GM03348 (cell line): ENCODE results near the gene ADAMTS18.

Source experiments
- DNase-seq: peaks from one replicate; pipeline ENCODE4 v3.0.0; 2012; ENCODE audit warnings: low spot score

Gene ADAMTS18

DNA sequence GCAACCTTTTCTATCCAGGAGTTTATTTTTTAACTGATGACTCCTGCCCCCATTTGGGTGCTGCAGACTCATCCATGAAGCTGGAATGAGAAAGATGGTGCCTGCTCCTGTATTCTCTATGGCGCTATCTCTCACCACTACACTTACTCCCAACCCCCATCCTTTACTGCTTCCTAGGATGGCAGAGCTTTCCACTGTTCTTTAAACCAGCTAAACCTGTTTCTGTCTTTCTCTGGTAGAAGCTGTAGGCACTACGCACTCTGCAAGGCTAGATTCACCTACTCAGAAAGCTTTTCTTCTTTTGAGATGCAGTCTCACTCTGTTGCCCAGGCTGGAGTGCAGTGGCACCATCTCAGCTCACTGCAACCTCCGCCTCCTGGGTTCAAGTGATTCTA is 47.0 kb downstream of the ADAMTS18 start:
- no peak for DNase-seq

DNA sequence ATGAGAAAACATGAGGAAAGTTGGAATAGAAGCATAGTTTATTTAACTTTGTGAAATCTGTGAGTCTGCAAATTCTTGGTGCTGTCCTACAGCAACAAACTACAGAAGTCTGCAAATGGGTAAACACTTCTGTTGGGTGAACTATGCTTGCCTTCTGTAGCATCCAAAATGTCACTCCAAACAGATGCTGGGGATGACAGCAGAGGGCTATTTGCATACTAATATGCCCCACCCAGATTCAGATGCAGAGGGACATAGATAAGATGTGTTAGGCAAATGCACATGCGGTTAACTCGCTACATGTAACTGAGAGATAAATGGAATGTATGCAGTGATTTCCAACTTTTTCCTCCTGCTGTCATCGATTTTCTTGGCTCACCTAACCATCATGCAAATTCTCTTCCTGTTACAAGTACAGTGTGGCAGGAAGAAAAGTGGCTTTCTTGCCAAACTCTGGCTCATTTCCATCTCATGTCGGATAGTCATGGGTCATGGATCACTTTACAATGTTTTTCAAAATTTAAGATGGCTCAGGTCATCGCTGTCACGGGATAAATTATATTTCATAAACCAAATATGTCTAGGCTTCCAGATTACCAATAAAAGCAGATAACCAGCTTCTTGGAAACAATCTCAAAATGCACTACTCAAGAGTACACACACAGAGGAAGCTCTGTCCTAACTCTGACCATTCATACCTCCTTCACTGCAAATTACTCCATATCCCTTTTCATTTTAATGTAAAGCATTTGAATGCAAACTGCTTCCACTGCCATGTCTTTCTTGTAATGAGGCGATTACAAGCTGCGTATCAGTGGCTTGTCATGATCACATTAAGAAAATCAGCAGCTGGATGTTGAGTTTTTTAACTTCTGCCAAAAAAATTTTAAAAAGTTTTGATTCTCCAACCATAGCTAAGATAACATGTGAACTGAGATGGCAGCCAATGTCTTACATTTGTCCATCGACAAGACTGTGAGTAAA is 47.7 kb downstream of the ADAMTS18 start:
- DNase-seq, result no peak

DNA sequence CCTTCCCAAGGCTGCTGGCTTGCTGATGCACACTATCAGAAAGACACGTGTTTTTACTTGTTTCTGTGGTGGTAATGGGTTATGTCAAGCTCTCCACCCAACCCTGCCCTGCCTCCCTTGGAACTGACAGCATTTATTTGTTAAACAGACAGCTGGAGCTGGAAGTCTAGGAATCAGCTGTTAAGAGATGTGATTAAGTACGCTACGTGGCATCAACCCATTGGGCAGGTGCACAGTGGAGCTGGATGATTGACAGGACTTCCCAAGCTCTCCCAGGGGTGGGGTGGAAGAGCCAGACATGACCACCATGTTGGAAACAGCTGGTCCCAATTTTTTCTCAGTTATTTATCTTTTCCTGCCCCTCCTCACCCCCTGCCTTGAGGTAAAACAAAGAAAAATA is 49.4 kb downstream of the ADAMTS18 start:
- DNase-seq, result no peak

DNA sequence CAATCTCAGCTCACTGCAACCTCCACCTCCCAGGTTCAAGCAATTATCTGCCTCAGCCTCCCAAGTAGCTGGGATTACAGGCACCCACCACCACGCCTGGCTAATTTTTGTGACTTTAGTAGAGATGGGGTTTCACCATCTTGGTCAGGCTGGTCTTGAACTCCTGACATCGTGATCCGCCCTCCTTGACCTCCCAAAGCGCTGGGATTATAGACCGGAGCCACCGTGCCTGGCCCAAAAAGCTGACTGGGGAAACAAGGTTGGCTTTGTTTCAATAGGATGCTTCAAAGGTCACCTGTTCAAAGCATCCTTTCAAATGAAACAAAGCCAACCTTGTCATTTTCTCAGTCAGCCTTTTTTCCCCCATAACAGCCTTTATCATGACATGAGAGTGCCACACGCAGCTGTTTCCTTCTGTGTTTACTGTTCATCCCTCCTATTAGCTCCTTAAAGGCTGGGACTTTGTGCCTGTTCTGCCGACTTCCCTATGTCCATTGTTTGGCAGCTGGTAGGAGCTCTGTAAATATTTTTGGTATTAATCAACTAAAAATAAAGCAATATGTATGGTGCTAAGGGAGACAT is 51.1 kb downstream of the ADAMTS18 start:
- DNase-seq, result no peak

DNA sequence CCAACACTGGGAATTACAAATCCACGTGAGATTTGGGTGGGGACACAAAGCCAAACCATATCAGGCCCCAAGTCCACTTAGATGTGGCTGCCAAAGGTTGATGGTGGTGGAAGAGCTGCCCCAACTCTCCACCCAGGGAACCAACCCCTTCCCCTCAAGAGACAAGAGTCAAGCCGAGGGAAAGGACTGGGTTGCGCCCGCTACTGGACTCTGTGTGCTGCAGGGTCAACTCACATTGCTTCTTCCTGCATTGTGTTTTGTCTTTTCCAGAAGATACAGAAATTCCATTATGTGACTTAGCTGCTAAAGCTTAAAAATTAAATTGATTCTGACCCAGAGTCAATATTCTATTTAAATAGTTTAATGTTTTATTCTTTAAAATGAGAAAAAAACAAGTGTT is 58.5 kb downstream of the ADAMTS18 start:
- no peak for DNase-seq

GRCh38 chr16:77375396-77375795 is 59.4 kb downstream of the ADAMTS18 start:
- no peak for DNase-seq

DNA sequence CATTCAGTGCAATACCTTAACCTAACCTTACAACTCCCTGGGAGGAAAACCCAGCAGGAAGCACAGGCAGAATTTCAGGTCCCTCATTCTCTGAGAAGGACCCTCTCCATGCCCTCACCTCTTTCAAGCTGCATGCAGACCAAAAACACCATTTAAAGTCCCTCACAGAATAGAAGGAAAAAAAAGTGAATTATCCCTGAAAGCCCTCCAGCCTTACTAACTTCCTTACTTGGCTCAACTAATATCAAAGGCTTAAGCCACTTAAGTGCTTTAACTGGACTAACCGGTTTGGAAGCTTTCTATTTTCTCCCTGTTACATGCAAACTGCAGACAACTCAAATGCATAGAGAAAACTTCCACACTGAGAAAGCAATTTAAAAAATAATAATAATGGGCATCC is 60.5 kb downstream of the ADAMTS18 start:
- DNase-seq, result no peak

DNA sequence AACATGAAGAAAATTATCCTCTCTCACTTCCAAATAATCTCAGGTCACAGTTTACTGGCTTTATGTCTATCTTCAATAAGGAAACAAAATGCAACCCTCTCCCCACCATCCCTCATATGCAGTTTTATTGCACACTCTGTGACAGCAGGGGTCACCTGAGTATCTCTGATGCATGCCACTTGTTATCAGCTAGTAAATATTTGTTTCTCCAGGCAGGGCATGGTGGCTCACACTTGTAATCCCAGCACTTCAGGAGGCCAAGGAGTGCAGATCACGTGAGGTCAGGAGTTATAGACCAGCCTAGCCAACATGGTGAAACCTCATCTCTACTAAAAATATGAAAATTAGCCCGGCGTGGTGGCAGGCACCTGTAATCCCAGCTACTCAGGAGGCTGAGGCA is 61.1 kb downstream of the ADAMTS18 start:
- DNase-seq, result no peak

DNA sequence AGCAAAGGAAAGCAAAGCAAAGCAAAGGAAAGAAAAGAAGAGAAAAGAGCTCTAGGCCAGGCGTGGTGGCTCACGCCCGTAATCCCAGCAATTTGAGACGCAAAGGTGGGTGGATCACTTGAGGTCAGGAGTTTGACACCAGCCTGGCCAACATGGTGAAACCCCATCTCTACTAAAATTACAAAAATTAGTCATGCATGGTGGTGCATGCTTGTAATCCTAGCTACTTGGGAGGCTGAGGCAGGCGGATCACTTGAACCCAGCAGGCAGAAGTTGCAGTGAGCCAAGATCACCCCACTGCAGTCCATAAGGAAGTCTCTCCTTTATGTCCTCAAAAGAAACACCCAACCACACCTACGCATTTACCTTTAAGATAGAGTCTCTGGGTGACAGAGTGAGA is 70.1 kb downstream of the ADAMTS18 start:
- DNase-seq, result no peak

- no peak for DNase-seq
These were observed 75.8 kb downstream of the ADAMTS18 start for GRCh38 chr16:77359065-77359502.

- no peak for DNase-seq
These were observed 81.1 kb downstream of the ADAMTS18 start for GRCh38 chr16:77353587-77354263.

DNA sequence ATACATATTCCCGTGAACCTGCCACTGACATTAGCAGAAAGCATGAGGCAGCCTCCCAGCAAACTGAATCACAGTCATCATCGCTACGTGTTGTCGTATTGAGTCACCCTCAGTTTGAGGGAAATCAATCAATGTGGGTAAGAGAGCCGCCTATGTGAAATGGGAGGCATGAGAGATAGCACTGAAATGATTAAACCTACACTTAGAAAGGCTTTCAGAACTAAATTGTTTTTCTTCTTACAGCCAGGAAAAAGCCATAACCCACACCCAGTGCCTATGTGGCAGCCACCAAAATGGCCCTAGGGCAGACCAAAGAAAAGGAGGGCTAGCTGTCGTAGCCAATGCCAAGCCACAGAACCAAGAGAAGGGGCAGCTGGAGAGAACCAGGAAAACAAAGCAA is 90.5 kb downstream of the ADAMTS18 start:
- no peak for DNase-seq

- DNase-seq, result no peak
These were observed 98.2 kb downstream of the ADAMTS18 start for GRCh38 chr16:77336637-77337036.

- no peak for DNase-seq
These were observed 99.1 kb downstream of the ADAMTS18 start for GRCh38 chr16:77335652-77336234.

DNA sequence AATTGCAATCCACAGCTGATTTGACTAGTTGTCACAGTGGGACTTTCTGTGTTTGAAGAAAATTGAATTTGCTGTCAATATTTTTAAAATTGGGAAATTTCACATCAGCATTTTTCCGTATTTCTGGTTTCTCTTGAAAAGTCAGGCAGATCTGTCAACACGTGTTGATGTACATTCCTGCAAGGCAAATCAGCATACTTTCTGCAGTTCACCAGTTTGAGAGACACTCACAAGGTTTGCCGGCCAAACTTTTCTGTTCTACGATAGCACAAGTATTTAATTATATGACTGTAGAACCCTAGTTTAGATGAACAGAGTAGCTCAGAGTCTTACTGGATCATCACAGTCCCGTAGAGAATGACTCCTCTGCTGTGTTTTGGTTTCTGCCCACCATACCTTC is 102.0 kb downstream of the ADAMTS18 start:
- no peak for DNase-seq

GRCh38 chr16:77331802-77332586 is 102.8 kb downstream of the ADAMTS18 start:
- no peak for DNase-seq

DNA sequence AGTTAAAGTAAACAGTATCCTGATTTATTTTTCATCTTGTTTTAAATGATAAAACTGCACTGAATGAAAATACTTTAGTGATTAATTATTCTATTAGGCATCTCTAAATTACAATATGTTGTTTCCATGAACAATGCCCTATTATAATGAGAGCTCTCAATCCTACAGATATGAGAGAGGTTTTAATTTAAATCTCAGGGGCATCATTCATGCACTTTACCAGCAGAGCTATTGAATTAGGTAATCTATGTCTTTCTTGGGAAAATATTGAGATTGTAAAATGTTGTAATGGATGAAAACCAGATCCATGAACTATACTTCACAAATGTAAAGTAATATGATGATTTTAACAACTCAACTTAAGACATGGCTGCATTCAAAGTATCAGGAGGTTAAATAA is 103.8 kb downstream of the ADAMTS18 start:
- DNase-seq, result no peak

DNA sequence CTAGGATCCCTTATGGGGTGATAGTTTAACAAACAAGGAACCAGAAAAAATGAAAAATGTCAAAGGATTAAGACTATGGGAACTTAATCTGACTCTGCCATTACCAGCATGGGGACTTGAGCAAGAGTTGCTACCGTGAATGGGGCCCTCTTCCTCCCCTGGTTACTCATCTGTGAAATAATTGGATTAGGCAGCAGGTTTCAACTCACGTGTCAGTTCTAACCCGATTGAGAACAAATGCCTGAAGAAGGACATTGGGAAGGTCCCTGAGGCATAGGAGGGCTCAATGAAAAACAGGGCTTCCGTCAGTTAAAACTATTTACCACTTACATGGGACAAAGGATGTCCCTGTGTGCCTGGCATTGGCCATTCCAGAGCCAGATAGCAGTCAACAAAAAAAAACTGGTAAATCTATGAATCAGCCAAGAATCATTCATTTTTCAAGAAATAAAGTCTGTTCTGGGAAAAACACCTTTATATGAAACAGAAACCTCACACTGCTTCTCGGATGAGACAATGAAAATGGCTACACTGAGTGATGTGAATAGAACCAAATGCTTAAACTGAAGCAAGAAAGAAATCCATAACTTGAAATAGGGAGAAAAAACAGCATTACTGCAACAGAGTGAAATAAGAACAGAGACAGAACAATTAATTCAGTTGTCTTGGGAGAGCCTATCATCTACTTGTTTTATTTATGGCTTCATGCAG is 104.3 kb downstream of the ADAMTS18 start:
- no peak for DNase-seq

DNA sequence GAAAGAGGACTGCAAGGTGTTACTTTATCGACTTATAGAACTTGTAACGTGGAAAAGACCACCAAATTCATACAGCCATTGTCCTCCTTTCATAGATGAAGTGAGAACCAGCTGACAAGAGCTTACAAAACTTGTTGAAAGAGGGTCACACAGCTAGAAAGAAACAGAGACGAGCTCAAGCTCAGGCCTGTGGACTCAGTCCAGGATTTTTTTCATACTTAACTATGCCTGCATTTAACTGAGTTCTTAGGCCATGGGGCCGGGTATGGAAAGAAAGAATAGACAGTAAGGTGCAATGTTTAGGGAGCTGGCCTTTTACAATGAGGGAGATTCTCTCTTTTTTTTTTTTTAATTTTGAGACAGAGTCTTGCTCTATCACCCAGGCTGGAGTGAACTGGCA is 106.1 kb downstream of the ADAMTS18 start:
- DNase-seq, result no peak

DNA sequence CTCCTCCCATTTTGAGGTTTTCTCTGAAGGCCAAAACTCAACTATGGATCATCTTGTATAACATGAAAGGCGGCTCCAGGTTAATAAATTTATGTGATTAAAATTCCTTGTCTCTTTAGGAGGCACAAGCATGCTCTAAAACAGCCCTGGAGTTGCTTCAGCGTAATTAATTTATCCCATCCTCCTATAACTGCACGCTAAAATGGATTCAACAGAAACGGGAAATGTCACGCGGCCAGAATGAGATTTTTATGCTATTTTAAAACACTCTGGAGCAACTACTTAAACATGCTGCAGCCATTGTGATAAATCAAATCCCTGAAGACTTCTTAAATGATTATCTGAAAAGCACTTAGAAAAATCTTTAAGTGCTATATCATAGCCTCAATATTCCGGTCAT is 106.6 kb downstream of the ADAMTS18 start:
- no peak for DNase-seq

DNA sequence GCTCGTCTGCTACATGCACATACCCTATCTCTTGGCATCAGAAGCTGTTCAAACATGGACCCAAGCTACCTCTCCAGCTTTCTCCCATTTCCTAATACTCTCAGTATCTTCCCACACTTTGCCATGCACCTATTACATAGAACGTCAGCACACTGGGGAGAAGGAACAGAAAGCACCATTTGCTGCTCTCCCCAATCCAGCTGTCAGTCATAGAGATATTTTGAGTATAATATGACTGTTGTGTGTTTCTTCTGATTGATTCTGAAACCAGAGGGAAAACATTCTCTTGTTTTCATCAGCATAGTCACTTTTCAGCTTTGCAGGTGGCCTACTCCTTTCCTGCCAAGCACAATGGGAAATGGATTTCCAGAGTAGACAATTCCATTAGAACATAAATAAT is 107.1 kb downstream of the ADAMTS18 start:
- DNase-seq, result no peak
